KMS-11 (cell line): Measurements from ENCODE around the gene SPDYE4.
"Not testable (repeated sequence)": the region's sequence is repeated elsewhere in the genome, so short reads cannot be mapped to it uniquely, and the experiment has no call there.

Experiments
- H2AFZ ChIP-seq: fragments of 200-600 bp; sonication (generic); 2 replicates; pipeline ENCODE4 v1.6.1; 2016; ENCODE audit warnings: antibody characterized with exemption, mixed run types, low read depth
- H3K27ac ChIP-seq: fragments of 200-600 bp; sonication (generic); 2 replicates; pipeline ENCODE4 v1.6.1; 2016; ENCODE audit warnings: mild to moderate bottlenecking, mixed run types
- H3K27me3 ChIP-seq: fragments of 200-600 bp; sonication (generic); 2 replicates; pipeline ENCODE4 v1.6.1; 2017; ENCODE audit warnings: mild to moderate bottlenecking, low read depth, mixed run types, moderate library complexity; ENCODE audit not compliant: insufficient read depth
- H3K36me3 ChIP-seq: fragments of 200-600 bp; sonication (generic); 2 replicates; pipeline ENCODE4 v1.6.1; 2017; ENCODE audit warnings: mild to moderate bottlenecking, mixed run types; ENCODE audit not compliant: insufficient read depth
- H3K4me1 ChIP-seq: fragments of 200-600 bp; sonication (generic); 2 replicates; pipeline ENCODE4 v1.6.1; 2016; ENCODE audit warnings: mild to moderate bottlenecking, low read depth, mixed run types; ENCODE audit not compliant: poor library complexity, severe bottlenecking
- H3K4me2 ChIP-seq: fragments of 200-600 bp; sonication (generic); 2 replicates; pipeline ENCODE4 v1.7.0; 2016; ENCODE audit warnings: mild to moderate bottlenecking, mixed run types
- H3K4me3 ChIP-seq: fragments of 200-600 bp; sonication (generic); IDR thresholded peaks from 2 replicates; pipeline ENCODE4 v1.6.1; 2017; ENCODE audit warnings: low read depth, low read length, mixed read lengths; ENCODE audit not compliant: insufficient read depth
- H3K79me2 ChIP-seq: fragments of 200-600 bp; sonication (generic); 2 replicates; pipeline ENCODE4 v1.6.1; 2016; ENCODE audit warnings: low read depth, mixed run types; ENCODE audit not compliant: insufficient read depth
- H3K9ac ChIP-seq: fragments of 200-600 bp; sonication (generic); 2 replicates; pipeline ENCODE4 v1.6.1; 2016; ENCODE audit warnings: mild to moderate bottlenecking, mixed run types
- H4K20me1 ChIP-seq: fragments of 200-600 bp; sonication (generic); 2 replicates; pipeline ENCODE4 v1.6.1; 2016; ENCODE audit warnings: mild to moderate bottlenecking, mixed run types; ENCODE audit not compliant: insufficient read depth
- CTCF ChIP-seq: fragments of 200-600 bp; sonication (generic); conservative IDR thresholded peaks from 2 replicates; pipeline ENCODE4 v1.6.1; 2017; ENCODE audit warnings: low read depth, mild to moderate bottlenecking, antibody characterized with exemption, low read length, moderate library complexity, mixed read lengths

Gene SPDYE4

GRCh38 chr17:8758137-8758596, at the start of gene SPDYE4:
Gene SPDYE4 (minus strand): TSS chr17:8758546. CDS start chr17:8758382, 164 bp downstream.
- H3K4me1 ChIP-seq = no peaks in the 10 kb centered on the region

GRCh38 chr17:8806926-8807550, 48.7 kb upstream of the SPDYE4 start:
- TF ChIP-seq CTCF = no peak
- no peak overlapping the region for H3K4me2 ChIP-seq
- H3K79me2 ChIP-seq = no peaks in the 10 kb centered on the region
- H4K20me1 ChIP-seq = no peaks in the 10 kb centered on the region
- no peak overlapping the region for H3K27ac ChIP-seq
- no peak overlapping the region for H3K4me3 ChIP-seq
- no peak overlapping the region for H2AFZ ChIP-seq
- no peaks in the 10 kb centered on the region for H3K4me1 ChIP-seq
- no peaks in the 10 kb centered on the region for H3K36me3 ChIP-seq
- no peaks in the 10 kb centered on the region for H3K27me3 ChIP-seq
- no peak overlapping the region for H3K9ac ChIP-seq

More at GRCh38 chr17:8758137-8758596, at the start of gene SPDYE4:
- H3K27me3 ChIP-seq = no peaks in the 10 kb centered on the region
- H3K27ac ChIP-seq = no peak within 1 kb of the TSS
- no peak within 1 kb of the TSS for H3K4me2 ChIP-seq
- H4K20me1 ChIP-seq = no peaks in the 10 kb centered on the region
- no peaks in the 10 kb centered on the region for H3K79me2 ChIP-seq
- H2AFZ ChIP-seq = no peak within 1 kb of the TSS
- H3K9ac ChIP-seq = no peak within 1 kb of the TSS
- no peak for TF ChIP-seq CTCF
- no peaks in the 10 kb centered on the region for H3K36me3 ChIP-seq
- no peak within 1 kb of the TSS for H3K4me3 ChIP-seq

- H4K20me1 ChIP-seq = no peaks in the 10 kb centered on the region
- H3K79me2 ChIP-seq = no peaks in the 10 kb centered on the region
- TF ChIP-seq CTCF = no peak
- no peak overlapping the region for H3K4me2 ChIP-seq
- no peak overlapping the region for H2AFZ ChIP-seq
- no peaks in the 10 kb centered on the region for H3K4me1 ChIP-seq
- no peaks in the 10 kb centered on the region for H3K36me3 ChIP-seq
- no peaks in the 10 kb centered on the region for H3K27me3 ChIP-seq
- H3K27ac ChIP-seq = no peak overlapping the region
- no peak overlapping the region for H3K9ac ChIP-seq
- H3K4me3 ChIP-seq = no peak overlapping the region
These were observed 48.0 kb upstream of the SPDYE4 start for GRCh38 chr17:8806253-8806925.

- H3K4me2 ChIP-seq, H3K9ac ChIP-seq: not testable (repeated sequence)
These were observed 47.0 kb upstream of the SPDYE4 start for GRCh38 chr17:8805396-8805795.

More at GRCh38 chr17:8805396-8805795, 47.0 kb upstream of the SPDYE4 start:
- not testable (repeated sequence) for H3K4me3 ChIP-seq, H3K27me3 ChIP-seq, H3K4me1 ChIP-seq, H4K20me1 ChIP-seq, H2AFZ ChIP-seq, H3K79me2 ChIP-seq, H3K36me3 ChIP-seq, H3K27ac ChIP-seq
